LoVo (cell line): ENCODE measurements around the gene ZG16.

ENCODE experiments used
- DNase-seq: peaks from one replicate; pipeline ENCODE4 v3.0.0-alpha.2; 2016; ENCODE audit warnings: low spot score

ZG16 gene

DNA sequence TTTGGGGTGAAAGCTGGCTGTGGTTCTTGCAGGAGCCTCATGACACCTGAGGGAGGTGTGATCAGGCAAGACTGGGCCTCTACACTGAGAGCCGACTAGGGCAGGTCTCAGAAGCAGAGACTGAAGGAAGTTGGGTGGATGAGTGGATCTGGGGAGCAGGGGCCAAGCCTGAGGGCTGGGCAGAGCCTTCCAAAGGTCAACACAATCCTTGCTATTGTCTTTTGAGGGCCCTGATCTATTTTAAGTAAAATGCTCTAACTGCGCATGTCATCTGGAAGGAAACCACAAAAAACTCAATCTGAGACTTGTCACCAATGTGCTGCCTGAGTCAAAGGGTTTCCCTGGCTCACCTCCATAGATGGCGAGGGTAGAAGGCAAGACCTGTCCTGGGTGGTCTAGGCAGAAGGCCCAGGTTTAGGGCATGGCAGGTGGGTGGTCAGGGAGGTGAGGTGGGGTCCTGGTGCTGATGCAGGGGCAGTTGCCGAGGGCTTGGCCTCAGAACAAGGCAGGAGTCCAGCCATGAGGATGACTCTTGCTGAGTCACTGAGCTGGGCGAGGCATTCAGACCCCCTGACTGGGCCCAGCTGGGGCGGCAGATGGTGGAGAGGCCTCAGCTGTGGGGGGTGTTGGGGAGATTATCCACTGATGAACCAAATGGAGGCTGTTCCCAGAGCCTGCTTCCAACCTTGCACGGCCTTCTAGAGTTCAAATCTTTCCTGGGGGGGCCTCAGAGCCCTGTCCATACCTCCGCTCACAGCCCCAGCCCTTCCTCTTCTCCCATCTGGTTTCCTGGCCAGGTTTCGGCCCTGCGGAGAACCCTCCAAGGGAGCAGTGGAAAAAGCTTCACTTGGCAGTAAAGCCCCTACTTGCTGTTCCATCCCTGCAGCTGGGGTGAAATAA lies 47.3 kb downstream of the ZG16 start:
- DNase-seq = peak; percentile 78

DNA sequence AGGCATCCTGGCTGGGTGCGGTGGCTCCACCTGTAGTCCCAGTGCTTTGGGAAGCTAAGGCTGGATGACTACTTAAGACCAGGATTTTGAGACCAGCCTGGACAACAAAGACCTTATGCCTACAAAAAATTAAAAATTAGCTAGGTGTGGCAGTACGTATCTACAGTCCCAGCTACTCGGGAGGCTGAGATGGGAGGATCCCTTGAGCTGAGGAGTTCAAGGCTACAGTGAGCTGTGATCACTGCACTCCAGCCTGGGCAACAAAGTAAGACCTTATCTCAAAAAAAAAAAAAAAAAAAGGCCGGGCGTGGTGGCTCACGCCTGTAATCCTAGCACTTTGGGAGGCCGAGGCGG lies 48.3 kb downstream of the ZG16 start:
- no peak for DNase-seq

- DNase-seq = no peak
These were observed 52.7 kb downstream of the ZG16 start for GRCh38 chr16:29830774-29831173.

- no peak for DNase-seq
These were observed 53.4 kb downstream of the ZG16 start for GRCh38 chr16:29831490-29831889.
